Peyer's patch (tissue), 4 donors: ENCODE data around the gene SERPINB13.

Source experiments
- CTCF ChIP-seq, 6 experiments: fragments of 450-650 bp in 4 of 6; fragments of 200-600 bp in 2 of 6; sonication (generic) in 1 of 6; IDR thresholded peaks; one replicate each; pipeline ENCODE4 v1.5.1; 2017 to 2019; ENCODE audit warnings: antibody characterized with exemption in 6 of 6, mild to moderate bottlenecking in 3 of 6, moderate library complexity in 1 of 6
- POLR2A ChIP-seq, 2 donors: fragments of 450-650 bp; IDR thresholded peaks; one replicate each; pipeline ENCODE4 v1.5.1; 2017; ENCODE audit warnings: antibody characterized with exemption in 2 of 2, mild to moderate bottlenecking in 2 of 2, moderate library complexity in 2 of 2

DNA sequence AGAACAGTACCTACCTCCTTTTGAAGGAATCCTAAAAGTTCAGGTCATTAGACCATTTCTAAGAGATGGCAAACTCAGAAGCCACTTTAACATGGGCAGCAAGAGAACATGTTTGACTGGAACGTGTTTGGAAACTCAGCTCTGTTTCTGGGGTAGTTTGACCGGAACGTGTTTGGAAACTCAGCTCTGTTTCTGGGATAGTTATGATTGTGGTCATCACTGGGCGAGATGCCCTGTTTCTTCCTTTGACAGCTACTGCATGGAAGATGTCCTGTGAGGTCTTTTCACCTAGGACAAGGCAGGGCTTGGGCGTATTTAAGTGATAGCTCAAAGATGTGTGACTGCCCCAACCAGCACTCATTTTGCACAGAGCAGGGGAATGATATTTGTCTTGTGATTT lies 19.9 kb upstream of the SERPINB13 start:
- no peak for TF ChIP-seq CTCF (IDR thresholded peaks at IDR 0.05)
- TF ChIP-seq POLR2A (IDR thresholded peaks at IDR 0.05): no peak
